ENCODE results near the gene ETV1. TPM values are rescaled to one million over a fixed set of nuclear protein-coding genes. Genes with fewer than 3 reads are reported as not detected.

ETV1 gene
- polyA plus RNA-seq, 1 donor from 2014 or later: 1.5 TPM

DNA sequence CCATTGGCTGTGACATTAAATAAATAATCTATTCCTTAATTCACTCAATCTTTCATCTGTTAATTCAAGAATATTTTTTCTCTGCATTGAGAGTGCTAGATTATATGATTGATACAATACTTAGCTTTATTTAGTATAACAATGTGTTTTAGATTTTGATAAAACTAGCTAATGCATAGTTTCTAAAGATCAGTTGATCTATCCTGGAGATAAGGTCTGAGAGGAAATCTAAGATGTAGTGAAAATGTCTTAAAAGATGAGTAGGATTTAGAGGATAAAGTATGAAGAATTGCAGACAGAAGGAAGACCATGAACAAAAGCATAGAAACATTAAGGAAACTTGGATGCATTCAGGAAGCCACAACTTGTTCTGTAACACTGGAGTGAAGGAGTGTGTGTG, 110.3 kb downstream of the ETV1 start:
- TF ChIP-seq TAF1 (IDR thresholded peaks at IDR 0.05; ENCODE audit: low read depth): no peak
- no peak for TF ChIP-seq RAD21 (conservative IDR thresholded peaks at IDR 0.05)
- no peak for TF ChIP-seq EZH2 (IDR thresholded peaks at IDR 0.05; ENCODE audit: borderline replicate concordance, insufficient read depth, low read length, poor library complexity, severe bottlenecking)
- TF ChIP-seq POLR2AphosphoS5 (IDR thresholded peaks at IDR 0.05): no peak
- no peak for TF ChIP-seq SMC3 (conservative IDR thresholded peaks at IDR 0.05; ENCODE audit: poor library complexity)
- no peak for TF ChIP-seq EP300 (conservative IDR thresholded peaks at IDR 0.05; ENCODE audit: poor library complexity, severe bottlenecking)
- no peak for TF ChIP-seq MXI1 (conservative IDR thresholded peaks at IDR 0.05; ENCODE audit: poor library complexity, severe bottlenecking)
- TF ChIP-seq, protein P1, sequence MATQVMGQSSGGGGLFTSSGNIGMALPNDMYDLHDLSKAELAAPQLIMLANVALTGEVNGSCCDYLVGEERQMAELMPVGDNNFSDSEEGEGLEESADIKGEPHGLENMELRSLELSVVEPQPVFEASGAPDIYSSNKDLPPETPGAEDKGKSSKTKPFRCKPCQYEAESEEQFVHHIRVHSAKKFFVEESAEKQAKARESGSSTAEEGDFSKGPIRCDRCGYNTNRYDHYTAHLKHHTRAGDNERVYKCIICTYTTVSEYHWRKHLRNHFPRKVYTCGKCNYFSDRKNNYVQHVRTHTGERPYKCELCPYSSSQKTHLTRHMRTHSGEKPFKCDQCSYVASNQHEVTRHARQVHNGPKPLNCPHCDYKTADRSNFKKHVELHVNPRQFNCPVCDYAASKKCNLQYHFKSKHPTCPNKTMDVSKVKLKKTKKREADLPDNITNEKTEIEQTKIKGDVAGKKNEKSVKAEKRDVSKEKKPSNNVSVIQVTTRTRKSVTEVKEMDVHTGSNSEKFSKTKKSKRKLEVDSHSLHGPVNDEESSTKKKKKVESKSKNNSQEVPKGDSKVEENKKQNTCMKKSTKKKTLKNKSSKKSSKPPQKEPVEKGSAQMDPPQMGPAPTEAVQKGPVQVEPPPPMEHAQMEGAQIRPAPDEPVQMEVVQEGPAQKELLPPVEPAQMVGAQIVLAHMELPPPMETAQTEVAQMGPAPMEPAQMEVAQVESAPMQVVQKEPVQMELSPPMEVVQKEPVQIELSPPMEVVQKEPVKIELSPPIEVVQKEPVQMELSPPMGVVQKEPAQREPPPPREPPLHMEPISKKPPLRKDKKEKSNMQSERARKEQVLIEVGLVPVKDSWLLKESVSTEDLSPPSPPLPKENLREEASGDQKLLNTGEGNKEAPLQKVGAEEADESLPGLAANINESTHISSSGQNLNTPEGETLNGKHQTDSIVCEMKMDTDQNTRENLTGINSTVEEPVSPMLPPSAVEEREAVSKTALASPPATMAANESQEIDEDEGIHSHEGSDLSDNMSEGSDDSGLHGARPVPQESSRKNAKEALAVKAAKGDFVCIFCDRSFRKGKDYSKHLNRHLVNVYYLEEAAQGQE (IDR thresholded peaks at IDR 0.05; ENCODE audit: borderline replicate concordance): no peak
- TF ChIP-seq CTCF (IDR thresholded peaks at IDR 0.05; ENCODE audit: poor library complexity, severe bottlenecking): no peak
- no peak overlapping the region for H3K27ac ChIP-seq (ENCODE audit: low read length)
- H3K9ac ChIP-seq (ENCODE audit: low read length): no peak overlapping the region
- no peaks in the 10 kb centered on the region for H3K27me3 ChIP-seq (ENCODE audit: insufficient read depth, low read depth, low read length)
- H3K36me3 ChIP-seq (ENCODE audit: insufficient read depth, low read length): no peaks in the 10 kb centered on the region
- H3K4me2 ChIP-seq (ENCODE audit: low read length): no peak overlapping the region
- H2AFZ ChIP-seq (ENCODE audit: low read depth, low read length): no peak overlapping the region
- H3K4me3 ChIP-seq (ENCODE audit: low read length): no peak overlapping the region
- no peaks in the 10 kb centered on the region for H3K9me2 ChIP-seq (ENCODE audit: insufficient read depth, low read length)
- H3F3A ChIP-seq (ENCODE audit: insufficient read depth, low read length, poor library complexity, severe bottlenecking): no peaks in the 10 kb centered on the region
- H4K20me1 ChIP-seq (ENCODE audit: insufficient read depth): no peaks in the 10 kb centered on the region
- no peaks in the 10 kb centered on the region for H3K9me3 ChIP-seq (ENCODE audit: low read length)
- no peaks in the 10 kb centered on the region for H3K79me2 ChIP-seq (replicated peaks; ENCODE audit: insufficient read depth, low read length)

GRCh38 chr7:13878154-13878553, 111.3 kb downstream of the ETV1 start:
- no peak overlapping the region for H3K4me2 ChIP-seq (ENCODE audit: low read length)
- no peaks in the 10 kb centered on the region for H3K36me3 ChIP-seq (ENCODE audit: insufficient read depth, low read length)
- H3K27ac ChIP-seq (ENCODE audit: low read length): no peak overlapping the region
- H3K27me3 ChIP-seq (ENCODE audit: insufficient read depth, low read depth, low read length): no peaks in the 10 kb centered on the region
- no peak overlapping the region for H3K9ac ChIP-seq (ENCODE audit: low read length)
- no peaks in the 10 kb centered on the region for H3K9me3 ChIP-seq (ENCODE audit: low read length)
- no peak overlapping the region for H2AFZ ChIP-seq (ENCODE audit: low read depth, low read length)
- TF ChIP-seq EP300 (conservative IDR thresholded peaks at IDR 0.05; ENCODE audit: poor library complexity, severe bottlenecking) (no peak), RAD21 (conservative IDR thresholded peaks at IDR 0.05) (no peak), EZH2 (IDR thresholded peaks at IDR 0.05; ENCODE audit: borderline replicate concordance, insufficient read depth, low read length, poor library complexity, severe bottlenecking) (no peak), POLR2AphosphoS5 (IDR thresholded peaks at IDR 0.05) (no peak), TAF1 (IDR thresholded peaks at IDR 0.05; ENCODE audit: low read depth) (no peak), MXI1 (conservative IDR thresholded peaks at IDR 0.05; ENCODE audit: poor library complexity, severe bottlenecking) (no peak), SMC3 (conservative IDR thresholded peaks at IDR 0.05; ENCODE audit: poor library complexity) (no peak), CTCF (IDR thresholded peaks at IDR 0.05; ENCODE audit: poor library complexity, severe bottlenecking) (no peak)
- TF ChIP-seq, protein P1 (IDR thresholded peaks at IDR 0.05; ENCODE audit: borderline replicate concordance): no peak
- no peaks in the 10 kb centered on the region for H3K79me2 ChIP-seq (replicated peaks; ENCODE audit: insufficient read depth, low read length)
- H4K20me1 ChIP-seq (ENCODE audit: insufficient read depth): no peaks in the 10 kb centered on the region
- no peaks in the 10 kb centered on the region for H3K9me2 ChIP-seq (ENCODE audit: insufficient read depth, low read length)
- H3F3A ChIP-seq (ENCODE audit: insufficient read depth, low read length, poor library complexity, severe bottlenecking): no peaks in the 10 kb centered on the region
- no peak overlapping the region for H3K4me3 ChIP-seq (ENCODE audit: low read length)

Measured in neural cell (in vitro differentiated cells).